ENCODE results near the gene ZFTA.

- no peak for TF ChIP-seq CTCF (IDR thresholded peaks at IDR 0.05)
- TF ChIP-seq POLR2A (IDR thresholded peaks at IDR 0.05) = no peak
Observed at GRCh38 chr11:63813035-63813562, 44.5 kb upstream of the ZFTA start, which contains the start of gene SPINDOC.
